Subcutaneous adipose tissue (tissue), 4 donors: Measurements from ENCODE around the gene CHD1L. TPM values are rescaled to one million over a fixed set of nuclear protein-coding genes. Genes with fewer than 3 reads are reported as not detected.

Experiments
- total RNA-seq, 4 donors: library from RNA; depleted of rRNA; stranded (reverse); fragments of >200 nt; gene quantifications; one replicate each; pipeline ENCODE4 v1.1.0, GENCODE V29; 2016
- TF ChIP-seq, protein P1 (sequence below): fragments of 450-650 bp; IDR thresholded peaks from one replicate; pipeline ENCODE4 v1.5.1; 2016; ENCODE audit warnings: low read depth, mild to moderate bottlenecking, control low read depth, antibody characterized with exemption, moderate library complexity

The CHD1L gene
- total RNA-seq, 4 donors from 2014 or later = 18.5 to 26.4 (median 23.6) TPM

DNA sequence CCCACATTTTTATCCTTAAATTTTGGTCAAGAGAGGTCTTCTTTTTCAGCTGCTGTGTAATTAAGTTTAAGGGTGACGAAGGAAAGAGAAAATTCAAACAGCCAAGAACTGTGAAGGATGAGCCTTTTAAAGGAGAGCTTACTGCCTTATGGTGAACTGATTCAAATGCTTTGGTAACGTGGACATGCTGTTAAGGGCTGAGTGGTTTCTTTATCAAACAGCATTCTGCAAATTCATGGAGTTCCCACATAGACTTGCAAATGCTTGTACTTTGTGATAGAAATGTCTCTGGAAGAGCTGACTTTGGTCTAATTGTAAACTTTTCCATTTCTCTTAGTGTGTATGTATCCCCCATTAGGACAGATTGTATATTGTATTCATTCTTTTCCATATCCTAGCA, 93.8 kb downstream of the CHD1L start:
- TF ChIP-seq, protein P1, sequence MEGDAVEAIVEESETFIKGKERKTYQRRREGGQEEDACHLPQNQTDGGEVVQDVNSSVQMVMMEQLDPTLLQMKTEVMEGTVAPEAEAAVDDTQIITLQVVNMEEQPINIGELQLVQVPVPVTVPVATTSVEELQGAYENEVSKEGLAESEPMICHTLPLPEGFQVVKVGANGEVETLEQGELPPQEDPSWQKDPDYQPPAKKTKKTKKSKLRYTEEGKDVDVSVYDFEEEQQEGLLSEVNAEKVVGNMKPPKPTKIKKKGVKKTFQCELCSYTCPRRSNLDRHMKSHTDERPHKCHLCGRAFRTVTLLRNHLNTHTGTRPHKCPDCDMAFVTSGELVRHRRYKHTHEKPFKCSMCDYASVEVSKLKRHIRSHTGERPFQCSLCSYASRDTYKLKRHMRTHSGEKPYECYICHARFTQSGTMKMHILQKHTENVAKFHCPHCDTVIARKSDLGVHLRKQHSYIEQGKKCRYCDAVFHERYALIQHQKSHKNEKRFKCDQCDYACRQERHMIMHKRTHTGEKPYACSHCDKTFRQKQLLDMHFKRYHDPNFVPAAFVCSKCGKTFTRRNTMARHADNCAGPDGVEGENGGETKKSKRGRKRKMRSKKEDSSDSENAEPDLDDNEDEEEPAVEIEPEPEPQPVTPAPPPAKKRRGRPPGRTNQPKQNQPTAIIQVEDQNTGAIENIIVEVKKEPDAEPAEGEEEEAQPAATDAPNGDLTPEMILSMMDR = no peak

DNA sequence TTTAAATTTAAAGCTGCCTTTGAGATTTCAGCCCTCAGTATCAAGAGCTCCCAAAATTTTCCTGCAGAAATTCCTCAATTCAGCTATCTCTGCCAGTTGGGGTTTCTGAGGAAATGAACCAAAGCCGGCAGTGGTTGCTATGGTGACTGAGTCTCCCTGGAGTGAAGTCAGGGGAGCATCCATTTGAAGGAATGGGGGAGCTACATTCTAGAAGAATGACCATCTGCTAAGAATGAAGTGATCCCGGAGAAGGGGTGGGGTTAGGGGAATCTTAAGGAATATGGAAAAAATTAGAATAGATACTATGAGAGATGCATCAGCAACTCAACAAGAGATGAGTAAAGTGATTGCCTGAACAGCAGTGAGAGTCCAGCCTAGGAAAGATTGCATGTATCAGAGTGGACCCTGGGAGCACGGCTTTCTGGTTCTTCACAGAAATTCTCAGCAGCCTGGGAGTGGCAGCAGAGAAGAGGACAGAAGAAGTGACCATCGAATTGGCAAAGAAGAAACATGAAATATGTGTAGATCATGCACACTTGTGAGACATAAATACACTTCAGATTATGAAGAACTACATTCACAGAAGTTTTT, 94.7 kb downstream of the CHD1L start:
- TF ChIP-seq, protein P1 = no peak

- TF ChIP-seq, protein P1 = no peak
Measured at GRCh38 chr1:147338571-147338970, 96.1 kb downstream of the CHD1L start.

GRCh38 chr1:147341246-147341645, 98.8 kb downstream of the CHD1L start:
- TF ChIP-seq, protein P1 = no peak

Other genes starting within 250 kb of the CHD1L start
- 10 to 100 TPM; 11.4 to 20.4 (median 15.8) TPM for gene PRKAB2, start 70.2 kb upstream of the CHD1L start, total RNA-seq
- 10 to 100 TPM in 1 of 4 donors, 1 to 10 TPM in 3; 4.1 to 10.7 (median 6.4) TPM for gene FMO5, start 17.3 kb upstream of the CHD1L start, total RNA-seq